Retinal pigment epithelial cell (primary cell): ENCODE results near the gene CLN3.

Experiments
- DNase-seq: peaks from one replicate; pipeline ENCODE4 v3.0.0-alpha.2; 2010; ENCODE audit warnings: low read depth
- H3K4me3 ChIP-seq: 2 replicates; pipeline ENCODE4 v1.5.1; 2011; ENCODE audit warnings: mild to moderate bottlenecking, low read length, control low read depth, moderate library complexity
- CTCF ChIP-seq: conservative IDR thresholded peaks from 2 replicates; pipeline ENCODE4 v1.5.1; 2011; ENCODE audit warnings: low read depth, low read length, control low read depth, inconsistent platforms

Gene CLN3

GRCh38 chr16:28513484-28514181 lies 21.8 kb upstream of the CLN3 start:
- no peak overlapping the region for H3K4me3 ChIP-seq
- DNase-seq: no peak
- TF ChIP-seq CTCF: no peak

- no peak overlapping the region for H3K4me3 ChIP-seq
- no peak for TF ChIP-seq CTCF
Measured at GRCh38 chr16:28511801-28512789, 20.2 kb upstream of the CLN3 start.

GRCh38 chr16:28511031-28511430 lies 19.2 kb upstream of the CLN3 start:
- H3K4me3 ChIP-seq: no peak overlapping the region
- no peak for DNase-seq
- TF ChIP-seq CTCF: no peak

More at GRCh38 chr16:28511801-28512789, 20.2 kb upstream of the CLN3 start:
- no peak for DNase-seq

GRCh38 chr16:28505489-28506137 lies 13.7 kb upstream of the CLN3 start:
- no peak for DNase-seq
- no peak for TF ChIP-seq CTCF
- H3K4me3 ChIP-seq: no peak overlapping the region

GRCh38 chr16:28504707-28505404 lies 13.0 kb upstream of the CLN3 start:
- no peak for TF ChIP-seq CTCF
- H3K4me3 ChIP-seq: no peak overlapping the region

GRCh38 chr16:28503470-28504259 lies 11.8 kb upstream of the CLN3 start:
- no peak for DNase-seq
- no peak for TF ChIP-seq CTCF
- no peak overlapping the region for H3K4me3 ChIP-seq

More at GRCh38 chr16:28504707-28505404, 13.0 kb upstream of the CLN3 start:
- DNase-seq: no peak
